Neural progenitor cell (in vitro differentiated cells): ENCODE results near the gene TINCR.

Source experiments
- CTCF ChIP-seq: fragments of 200-600 bp; sonication (generic); IDR thresholded peaks from 2 replicates; pipeline ENCODE4 v1.5.1; 2017; ENCODE audit warnings: antibody characterized with exemption, mild to moderate bottlenecking
- EZH2 ChIP-seq: fragments of 200-600 bp; sonication (generic); IDR thresholded peaks from 2 replicates; pipeline ENCODE4 v1.6.1; 2017; ENCODE audit warnings: antibody characterized with exemption, mild to moderate bottlenecking, moderate library complexity
- EZH2phosphoT487 ChIP-seq: fragments of 200-600 bp; sonication (generic); IDR thresholded peaks from 2 replicates; pipeline ENCODE4 v1.6.1; 2017; ENCODE audit warnings: antibody characterized with exemption

GRCh38 chr19:5595745-5596144 lies 28.0 kb upstream of the TINCR start:
- TF ChIP-seq CTCF (no peak), EZH2 (no peak), EZH2phosphoT487 (no peak)
